A549 (cell line): ENCODE results near the gene ADARB2. TPM values are rescaled to one million over a fixed set of nuclear protein-coding genes. Genes with fewer than 3 reads are reported as not detected.

Source experiments
- ATAC-seq, 2 experiments: fragments of 200-7000 bp in 1 of 2; fragments of >200 bp in 1 of 2; cut with Nextera tagmentation in 1 of 2; cut with Tn5 transposase in 1 of 2; 3 replicates each; pipeline versions ENCODE4 v1.8.0 to v1.9.1; 2018 to 2020; ENCODE audit warnings: mild to moderate bottlenecking in 1 of 2, moderate library complexity in 1 of 2
- CTCF ChIA-PET: fragments of 300-600 bp; sonication (Branson Sonifier 250); formaldehyde crosslinking; extraction: SDS; loops from one replicate; lab custom pipeline; 2021; ENCODE audit warnings: antibody characterized with exemption, inconsistent platforms; lab: Yijun Ruan, JAX
- POLR2A ChIA-PET: fragments of 350-600 bp; formaldehyde crosslinking; extraction: SDS; loops from one replicate; lab custom pipeline; 2021; ENCODE audit warnings: antibody characterized with exemption, inconsistent platforms; lab: Yijun Ruan, JAX
- DNase-seq, 2 experiments: peaks; one replicate each; pipeline versions ENCODE4 v3.0.0 to v3.0.0-alpha.2; 2011 to 2016; ENCODE audit warnings: low read depth in 1 of 2, low spot score in 1 of 2
- FAIRE-seq: peaks from 2 replicates; lab custom pipeline; 2011; peaks lifted over from hg19 to GRCh38; lab: Jason Lieb, UNC
- H3K27ac ChIP-seq, 2 experiments: fragments of >200 bp; sonication (Bioruptor Twin); formaldehyde crosslinking; 3 replicates each; pipeline ENCODE4 v1.5.1; 2016 to 2017
- H3K4me1 ChIP-seq: fragments of >200 bp; sonication (Bioruptor Twin); formaldehyde crosslinking; 3 replicates; pipeline ENCODE4 v1.6.1; 2016
- H3K4me2 ChIP-seq: fragments of >200 bp; sonication (Bioruptor Twin); formaldehyde crosslinking; 3 replicates; pipeline ENCODE4 v1.6.1; 2016
- H3K4me3 ChIP-seq: fragments of >200 bp; sonication (Bioruptor Twin); formaldehyde crosslinking; 3 replicates; pipeline ENCODE4 v1.5.1; 2016
- H3K9me3 ChIP-seq: fragments of >200 bp; sonication (Bioruptor Twin); formaldehyde crosslinking; 3 replicates; pipeline ENCODE4 v1.6.1; 2016
- CBX2 ChIP-seq: fragments of 200-600 bp; sonication (generic); IDR thresholded peaks from 2 replicates; pipeline ENCODE4 v1.6.1; 2016; ENCODE audit warnings: low read depth, mild to moderate bottlenecking, borderline replicate concordance
- CEBPB ChIP-seq, 2 experiments: fragments of >200 bp in 1 of 2; sonication (Bioruptor Twin) in 1 of 2; formaldehyde crosslinking in 1 of 2; IDR thresholded peaks; 2 replicates each; pipeline ENCODE4 v1.6.1; 2012 to 2016
- ESRRA ChIP-seq: fragments of 150-350 bp; IDR thresholded peaks from 2 replicates; pipeline ENCODE4 v1.6.1; 2014; ENCODE audit warnings: mild to moderate bottlenecking, low read length, borderline replicate concordance
- FOSB ChIP-seq: fragments of 250-450 bp; sonication (Bioruptor Pico); IDR thresholded peaks from 2 replicates; pipeline ENCODE4 v1.5.0; 2020; ENCODE audit warnings: mild to moderate bottlenecking, moderate library complexity
- FOSL2 ChIP-seq, 2 experiments: fragments of 450-650 bp in 1 of 2; fragments of >200 bp in 1 of 2; sonication (Bioruptor Twin) in 1 of 2; formaldehyde crosslinking; IDR thresholded peaks; 2 replicates each; pipeline versions ENCODE4 v1.5.0 to v1.6.1; 2016 to 2020; ENCODE audit warnings: mild to moderate bottlenecking in 1 of 2, moderate library complexity in 1 of 2
- FOXS1 ChIP-seq: fragments of 250-450 bp; sonication (Bioruptor Pico); IDR thresholded peaks from 2 replicates; pipeline ENCODE4 v1.5.0; 2020; ENCODE audit warnings: mild to moderate bottlenecking, moderate library complexity
- HDAC2 ChIP-seq: fragments of 200-600 bp; sonication (generic); IDR thresholded peaks from 2 replicates; pipeline ENCODE4 v1.6.1; 2016
- HOXA7 ChIP-seq: fragments of 250-450 bp; sonication (Bioruptor Pico); IDR thresholded peaks from 2 replicates; pipeline ENCODE4 v1.5.0; 2020; ENCODE audit warnings: mild to moderate bottlenecking, moderate library complexity
- JUN ChIP-seq, 2 experiments: fragments of >200 bp; sonication (Bioruptor Twin); formaldehyde crosslinking; IDR thresholded peaks; 2 replicates in 1 of 2; 3 replicates in 1 of 2; pipeline ENCODE4 v1.6.1; 2016 to 2017
- MAFK ChIP-seq: fragments of 450-650 bp; IDR thresholded peaks from 2 replicates; pipeline ENCODE4 v1.6.1; 2014; ENCODE audit not compliant: partially characterized antibody
- MAX ChIP-seq: IDR thresholded peaks from 2 replicates; pipeline ENCODE4 v1.6.1; 2012
- MAZ ChIP-seq: fragments of 150-350 bp; IDR thresholded peaks from 2 replicates; pipeline ENCODE4 v1.6.1; 2014; ENCODE audit warnings: antibody characterized with exemption, low read depth, low read length, borderline replicate concordance
- MYC ChIP-seq: IDR thresholded peaks from 2 replicates; pipeline ENCODE4 v1.6.1; 2012; ENCODE audit warnings: mild to moderate bottlenecking, inconsistent platforms, low read length, improper control_type of control experiment, borderline replicate concordance
- NPAS2 ChIP-seq: fragments of 250-450 bp; sonication (Bioruptor Pico); IDR thresholded peaks from 2 replicates; pipeline ENCODE4 v1.8.0; 2022; ENCODE audit warnings: mild to moderate bottlenecking, moderate library complexity, borderline replicate concordance
- NR3C1 ChIP-seq: fragments of >200 bp; sonication (Bioruptor Twin); formaldehyde crosslinking; IDR thresholded peaks from 3 replicates; pipeline ENCODE4 v1.6.1; 2017
- POLR2AphosphoS2 ChIP-seq: conservative IDR thresholded peaks from 2 replicates; pipeline ENCODE4 v1.6.1; 2012; ENCODE audit warnings: low read length, improper control_type of control experiment, inconsistent platforms
- RAD21 ChIP-seq, 2 experiments: fragments of >200 bp in 1 of 2; sonication (Bioruptor Twin) in 1 of 2; formaldehyde crosslinking in 1 of 2; IDR thresholded peaks in 1 of 2; conservative IDR thresholded peaks in 1 of 2; 2 replicates in 1 of 2; 3 replicates in 1 of 2; pipeline ENCODE4 v1.6.1; 2012 to 2018; ENCODE audit warnings: inconsistent platforms in 1 of 2
- TP53 ChIP-seq: fragments of 250-450 bp; sonication (Bioruptor Pico); IDR thresholded peaks from 2 replicates; pipeline ENCODE4 v1.5.0; 2021; ENCODE audit warnings: mild to moderate bottlenecking, moderate library complexity
- ZFP36 ChIP-seq: fragments of 450-650 bp; IDR thresholded peaks from 2 replicates; pipeline ENCODE4 v1.6.1; 2014; ENCODE audit warnings: borderline replicate concordance; ENCODE audit not compliant: partially characterized antibody
- WGBS: methylation state at CpG from one replicate; pipeline ENCODE4 v1.1.6; 2017; ENCODE audit errors: missing lambda C conversion rate; 5-methylcytosine and 5-hydroxymethylcytosine counted together
- polyA plus RNA-seq, 4 experiments: library from polyadenylated mRNA; depleted of rRNA in 3 of 4; stranded (reverse); fragments of >200 nt; fragmentation: RNase III in 1 of 4; extraction: RNeasy Plus Mini Kit Qiagen cat#74134 plus additional on column Dnase treatment in 1 of 4; gene quantifications; 2 replicates in 3 of 4; 3 replicates in 1 of 4; pipeline ENCODE4 v1.2.3, GENCODE V29; 2011 to 2017
- TF ChIP-seq, protein P1 (sequence below): IDR thresholded peaks from 2 replicates; pipeline ENCODE4 v1.6.1; 2012

ADARB2 gene
- polyA plus RNA-seq, 2 of the 4 experiments (the other 2 are of a cell fraction), result not detected

GRCh38 chr10:1366322-1366691 is 371.0 kb downstream of the ADARB2 start (continued):
- TF ChIP-seq MAX (no peak), FOXS1 (CRISPR knock-in tag) (no peak), TP53 (CRISPR knock-in tag) (no peak), HDAC2 (no peak), RAD21 (conservative IDR thresholded peaks at IDR 0.05 in 1 of 2, IDR thresholded peaks at IDR 0.05 in 1 of 2) (no peak), POLR2AphosphoS2 (no peak), FOSB (CRISPR knock-in tag) (no peak), CEBPB (IDR thresholded peaks at IDR 0.05) (no peak), ESRRA (no peak), JUN (IDR thresholded peaks at IDR 0.05) (no peak), MYC (no peak)

DNA sequence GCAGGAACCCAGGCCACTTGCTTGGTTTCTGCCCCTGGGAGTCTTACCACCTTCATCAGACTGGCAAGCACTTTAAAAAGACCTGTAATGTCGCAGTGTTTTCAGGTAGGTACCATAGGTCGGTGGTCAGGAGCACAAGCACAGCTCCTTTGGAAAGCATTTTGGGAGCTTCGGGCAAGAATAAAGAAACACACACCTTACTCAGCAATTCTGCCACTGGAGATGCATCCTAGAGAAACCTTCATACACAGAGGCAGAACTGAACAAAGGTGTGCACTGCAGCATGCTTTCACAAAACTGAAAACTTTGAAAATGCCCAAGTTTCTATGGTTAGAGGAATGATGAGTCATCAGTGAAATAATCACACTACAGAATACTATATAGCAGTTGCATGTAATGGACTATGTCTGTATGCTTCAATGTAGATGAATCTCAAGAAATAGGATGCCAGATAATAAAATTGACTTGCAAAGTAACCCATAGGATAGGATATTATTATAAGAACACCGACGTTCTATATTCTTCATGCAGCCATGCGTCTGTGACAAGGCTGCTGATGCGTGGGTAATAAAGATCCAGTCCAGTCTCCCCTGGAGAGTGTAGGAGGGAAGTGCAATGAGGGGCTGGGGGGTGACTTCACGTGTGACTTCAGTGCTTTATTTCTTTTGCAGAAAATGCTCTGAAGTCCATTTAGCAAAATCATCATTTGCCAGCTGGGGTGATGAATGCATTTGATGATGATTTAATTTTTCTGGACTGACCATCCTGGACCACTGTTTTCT is 371.6 kb downstream of the ADARB2 start:
- TF ChIP-seq HOXA7 (CRISPR knock-in tag), result no peak
- peak; percentile 45 for TF ChIP-seq MAFK
- no peak for TF ChIP-seq FOSL2 (IDR thresholded peaks at IDR 0.05)
- peak; percentile 72 for TF ChIP-seq FOSL2 (CRISPR knock-in tag; IDR thresholded peaks at IDR 0.05)
- no peak for ATAC-seq
- FAIRE-seq, result no peak
- DNase-seq, result no peak
- ChIA-PET CTCF (interaction anchor here (1.5 kb wide), 1 partner anchor 41 kb away, joined by 3 read pairs; no protein-coding TSS in a partner anchor), POLR2A (no interaction called here)
- no peaks in the 10 kb centered on the region for H3K9me3 ChIP-seq
- no peaks in the 10 kb centered on the region for H3K4me1 ChIP-seq
- no peak overlapping the region for H3K27ac ChIP-seq
- H3K4me3 ChIP-seq, result no peak overlapping the region
- 46% methylated on average over 8 of the region's 8 CpGs for WGBS
- no peak overlapping the region for H3K4me2 ChIP-seq

DNA sequence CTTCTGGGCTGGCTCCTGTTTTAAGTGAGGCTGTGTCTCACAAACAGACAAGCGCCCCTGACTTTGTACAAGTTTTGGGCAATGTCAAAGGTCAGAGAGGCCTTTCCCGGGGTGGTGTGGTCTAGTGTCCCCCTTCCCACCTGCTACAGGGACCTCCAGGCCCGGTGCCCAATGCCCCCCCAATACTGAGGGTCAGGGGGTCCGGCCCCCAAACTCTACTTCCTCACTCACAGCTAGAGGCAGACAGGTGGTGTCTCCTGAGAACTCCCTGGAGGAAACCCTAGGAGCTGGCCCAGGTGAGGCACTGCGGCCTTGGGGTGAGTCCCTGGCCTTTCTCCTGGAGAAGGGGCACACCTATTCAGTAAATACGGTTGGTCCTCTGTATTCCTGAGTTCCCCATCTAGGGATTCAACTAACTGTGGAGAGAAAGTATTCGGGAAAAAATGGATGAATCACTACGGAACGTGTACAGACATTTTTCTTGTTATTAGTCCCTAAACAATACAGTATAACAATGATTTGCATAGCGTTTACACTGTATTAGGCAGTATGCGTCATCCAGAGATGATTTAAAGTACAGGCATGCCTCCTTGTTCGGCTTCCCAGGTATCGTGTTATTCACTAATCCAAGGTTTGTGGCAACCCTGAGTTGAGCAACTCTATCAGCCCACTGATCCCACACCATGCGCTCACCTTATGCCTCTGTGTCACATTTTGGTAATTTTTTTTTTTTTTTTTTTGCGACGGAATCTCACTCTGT is 373.0 kb downstream of the ADARB2 start:
- Histone ChIP-seq H3K27ac (no peak overlapping the region), H3K4me1 (no peaks in the 10 kb centered on the region), H3K9me3 (no peaks in the 10 kb centered on the region), H3K4me2 (no peak overlapping the region), H3K4me3 (no peak overlapping the region)
- ChIA-PET POLR2A (no interaction called here), CTCF (no interaction called here)
- FAIRE-seq (no peak), ATAC-seq (no peak), DNase-seq (no peak)
- 46% methylated on average over 15 of the region's 16 CpGs for WGBS
- no peak for TF ChIP-seq TP53 (CRISPR knock-in tag)
- TF ChIP-seq, protein P1, sequence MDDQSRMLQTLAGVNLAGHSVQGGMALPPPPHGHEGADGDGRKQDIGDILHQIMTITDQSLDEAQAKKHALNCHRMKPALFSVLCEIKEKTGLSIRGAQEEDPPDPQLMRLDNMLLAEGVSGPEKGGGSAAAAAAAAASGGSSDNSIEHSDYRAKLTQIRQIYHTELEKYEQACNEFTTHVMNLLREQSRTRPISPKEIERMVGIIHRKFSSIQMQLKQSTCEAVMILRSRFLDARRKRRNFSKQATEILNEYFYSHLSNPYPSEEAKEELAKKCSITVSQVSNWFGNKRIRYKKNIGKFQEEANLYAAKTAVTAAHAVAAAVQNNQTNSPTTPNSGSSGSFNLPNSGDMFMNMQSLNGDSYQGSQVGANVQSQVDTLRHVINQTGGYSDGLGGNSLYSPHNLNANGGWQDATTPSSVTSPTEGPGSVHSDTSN, result no peak
- TF ChIP-seq NPAS2 (CRISPR knock-in tag), result no peak
- TF ChIP-seq MAZ, result no peak
- no peak for TF ChIP-seq CBX2
- no peak for TF ChIP-seq NR3C1
- TF ChIP-seq ZFP36, result no peak
- no peak for TF ChIP-seq FOSB (CRISPR knock-in tag)
- no peak for TF ChIP-seq HOXA7 (CRISPR knock-in tag)
